ENCODE results near the gene NCR3LG1.

The NCR3LG1 gene, protein sequence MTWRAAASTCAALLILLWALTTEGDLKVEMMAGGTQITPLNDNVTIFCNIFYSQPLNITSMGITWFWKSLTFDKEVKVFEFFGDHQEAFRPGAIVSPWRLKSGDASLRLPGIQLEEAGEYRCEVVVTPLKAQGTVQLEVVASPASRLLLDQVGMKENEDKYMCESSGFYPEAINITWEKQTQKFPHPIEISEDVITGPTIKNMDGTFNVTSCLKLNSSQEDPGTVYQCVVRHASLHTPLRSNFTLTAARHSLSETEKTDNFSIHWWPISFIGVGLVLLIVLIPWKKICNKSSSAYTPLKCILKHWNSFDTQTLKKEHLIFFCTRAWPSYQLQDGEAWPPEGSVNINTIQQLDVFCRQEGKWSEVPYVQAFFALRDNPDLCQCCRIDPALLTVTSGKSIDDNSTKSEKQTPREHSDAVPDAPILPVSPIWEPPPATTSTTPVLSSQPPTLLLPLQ

DNA sequence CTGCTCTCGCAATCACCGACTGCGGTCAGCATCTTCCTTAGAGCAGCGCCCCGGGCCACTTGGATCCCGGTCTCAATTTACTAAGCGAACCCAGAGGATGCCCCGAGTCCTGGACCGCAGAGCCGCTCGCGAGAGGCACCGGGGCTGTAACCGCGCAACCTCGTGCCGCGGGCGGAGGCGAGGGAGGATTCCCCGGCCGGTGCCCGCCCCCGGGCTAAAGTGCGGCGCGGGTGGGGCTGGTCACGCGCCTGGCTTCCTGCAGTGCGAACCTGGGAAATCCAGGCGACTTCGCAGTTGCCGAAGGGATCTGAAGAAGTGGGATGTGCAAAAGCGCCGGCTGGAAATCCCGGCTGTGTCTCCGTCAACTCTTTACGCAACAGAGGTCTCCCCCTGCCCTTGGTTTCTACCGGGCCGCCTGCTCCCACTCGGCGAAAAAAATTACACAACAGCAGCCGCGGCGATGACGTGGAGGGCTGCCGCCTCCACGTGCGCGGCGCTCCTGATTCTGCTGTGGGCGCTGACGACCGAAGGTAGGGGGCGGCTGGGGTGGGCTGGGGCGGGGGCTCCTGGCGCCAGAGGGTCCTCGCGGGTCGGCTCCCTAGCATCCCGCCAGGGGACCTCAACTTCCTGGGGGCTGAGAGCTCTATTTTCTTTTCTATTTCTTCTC is at the start of gene NCR3LG1:
Gene NCR3LG1, plus strand, starts transcription at position 291 of the 667 bp plus-strand sequence. Its CDS starts 170 bp downstream, at position 461.
- TF ChIP-seq, protein P1, sequence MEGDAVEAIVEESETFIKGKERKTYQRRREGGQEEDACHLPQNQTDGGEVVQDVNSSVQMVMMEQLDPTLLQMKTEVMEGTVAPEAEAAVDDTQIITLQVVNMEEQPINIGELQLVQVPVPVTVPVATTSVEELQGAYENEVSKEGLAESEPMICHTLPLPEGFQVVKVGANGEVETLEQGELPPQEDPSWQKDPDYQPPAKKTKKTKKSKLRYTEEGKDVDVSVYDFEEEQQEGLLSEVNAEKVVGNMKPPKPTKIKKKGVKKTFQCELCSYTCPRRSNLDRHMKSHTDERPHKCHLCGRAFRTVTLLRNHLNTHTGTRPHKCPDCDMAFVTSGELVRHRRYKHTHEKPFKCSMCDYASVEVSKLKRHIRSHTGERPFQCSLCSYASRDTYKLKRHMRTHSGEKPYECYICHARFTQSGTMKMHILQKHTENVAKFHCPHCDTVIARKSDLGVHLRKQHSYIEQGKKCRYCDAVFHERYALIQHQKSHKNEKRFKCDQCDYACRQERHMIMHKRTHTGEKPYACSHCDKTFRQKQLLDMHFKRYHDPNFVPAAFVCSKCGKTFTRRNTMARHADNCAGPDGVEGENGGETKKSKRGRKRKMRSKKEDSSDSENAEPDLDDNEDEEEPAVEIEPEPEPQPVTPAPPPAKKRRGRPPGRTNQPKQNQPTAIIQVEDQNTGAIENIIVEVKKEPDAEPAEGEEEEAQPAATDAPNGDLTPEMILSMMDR (IDR thresholded peaks at IDR 0.05; ENCODE audit: insufficient read depth, missing control alignments), result no peak
- no peak for FAIRE-seq
- no peak for DNase-seq (ENCODE audit: insufficient read length, low spot score)

DNA sequence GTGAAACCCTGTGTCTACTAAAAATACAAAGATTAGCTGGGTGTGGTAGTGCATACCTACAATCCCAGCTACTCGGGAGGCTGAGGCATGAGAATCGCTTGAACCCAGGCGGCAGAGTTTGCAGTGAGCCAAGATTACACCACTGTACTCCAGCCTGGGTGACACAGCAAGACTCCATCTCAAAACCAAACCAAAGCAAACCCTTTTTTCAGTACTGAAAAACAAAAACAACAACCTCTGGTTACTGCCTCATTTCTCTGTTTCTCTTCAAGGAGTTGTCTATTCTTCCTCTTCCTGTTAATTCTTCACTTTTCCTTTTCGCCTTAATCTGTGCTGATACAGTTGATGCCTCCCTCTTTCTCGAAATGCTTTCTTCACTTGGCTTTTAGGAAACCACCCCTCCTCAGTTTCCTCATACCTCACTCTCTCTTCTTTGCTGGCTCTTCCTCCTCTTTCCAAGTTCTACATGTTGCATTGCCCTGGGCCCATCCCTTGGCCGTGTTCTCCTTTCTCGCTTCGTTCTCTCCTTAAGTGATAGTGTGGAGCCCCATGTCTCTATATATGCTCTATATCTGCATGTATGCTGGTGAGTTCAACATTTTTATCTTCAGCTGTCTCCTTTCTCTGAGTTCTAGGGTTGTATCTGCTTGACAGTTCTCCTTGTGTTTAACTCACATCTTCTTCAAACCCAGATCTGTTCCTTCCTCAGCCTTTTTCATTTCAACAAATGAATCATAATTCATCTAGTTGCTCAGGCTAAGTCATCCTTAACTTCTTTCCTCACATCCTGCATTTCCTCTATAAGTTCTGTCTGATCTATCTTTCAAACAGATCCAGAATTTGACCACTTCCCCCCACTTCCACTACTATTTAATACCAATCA is 38.0 kb upstream of the NCR3LG1 start:
- FAIRE-seq (no peak), DNase-seq (ENCODE audit: insufficient read length, low spot score) (no peak)
- TF ChIP-seq, protein P1 (IDR thresholded peaks at IDR 0.05; ENCODE audit: insufficient read depth, missing control alignments), result no peak

DNA sequence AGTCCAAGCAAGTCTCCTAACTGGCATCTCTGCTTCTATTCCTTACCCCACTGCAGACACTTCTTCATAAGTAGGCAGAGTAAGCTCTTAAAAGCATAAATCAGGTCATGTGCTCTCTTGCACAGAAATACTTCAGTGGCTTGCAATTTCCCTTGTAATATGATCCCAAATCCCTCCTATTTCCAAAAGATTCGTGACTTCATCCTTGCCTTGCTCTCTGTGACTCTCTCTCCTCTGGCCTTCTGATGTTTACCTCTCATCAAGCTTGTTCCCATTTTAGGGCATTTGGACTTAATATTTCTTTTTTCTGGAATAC is 37.4 kb upstream of the NCR3LG1 start:
- TF ChIP-seq, protein P1 (IDR thresholded peaks at IDR 0.05; ENCODE audit: insufficient read depth, missing control alignments), result no peak
- no peak for FAIRE-seq
- DNase-seq (ENCODE audit: insufficient read length, low spot score), result no peak

DNA sequence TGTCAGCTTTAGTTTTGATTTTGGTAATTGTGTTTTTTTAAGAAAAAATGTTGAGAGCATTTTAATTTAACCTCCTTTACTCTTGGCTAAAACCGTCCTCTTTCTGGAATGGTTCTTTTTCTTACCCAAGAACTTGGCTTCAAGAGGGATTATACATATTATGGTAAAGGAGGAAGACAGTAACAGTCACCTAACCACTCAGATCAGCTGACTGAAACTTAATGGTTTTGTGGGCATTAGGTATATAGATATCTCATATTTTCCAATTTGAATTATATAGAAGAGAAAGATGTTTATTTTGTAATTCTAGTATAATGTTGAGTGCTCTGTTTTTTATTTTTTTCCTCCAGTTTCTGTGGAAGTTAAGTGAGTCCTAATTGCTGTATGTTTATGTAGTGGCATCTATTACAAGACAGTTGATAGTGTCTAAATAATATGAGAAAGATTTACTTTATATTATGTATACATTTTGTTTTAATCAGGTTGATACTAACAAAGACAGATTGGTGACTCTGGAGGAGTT is 36.6 kb upstream of the NCR3LG1 start:
- no peak for DNase-seq (ENCODE audit: insufficient read length, low spot score)
- TF ChIP-seq, protein P1 (IDR thresholded peaks at IDR 0.05; ENCODE audit: insufficient read depth, missing control alignments), result no peak
- FAIRE-seq, result no peak

DNA sequence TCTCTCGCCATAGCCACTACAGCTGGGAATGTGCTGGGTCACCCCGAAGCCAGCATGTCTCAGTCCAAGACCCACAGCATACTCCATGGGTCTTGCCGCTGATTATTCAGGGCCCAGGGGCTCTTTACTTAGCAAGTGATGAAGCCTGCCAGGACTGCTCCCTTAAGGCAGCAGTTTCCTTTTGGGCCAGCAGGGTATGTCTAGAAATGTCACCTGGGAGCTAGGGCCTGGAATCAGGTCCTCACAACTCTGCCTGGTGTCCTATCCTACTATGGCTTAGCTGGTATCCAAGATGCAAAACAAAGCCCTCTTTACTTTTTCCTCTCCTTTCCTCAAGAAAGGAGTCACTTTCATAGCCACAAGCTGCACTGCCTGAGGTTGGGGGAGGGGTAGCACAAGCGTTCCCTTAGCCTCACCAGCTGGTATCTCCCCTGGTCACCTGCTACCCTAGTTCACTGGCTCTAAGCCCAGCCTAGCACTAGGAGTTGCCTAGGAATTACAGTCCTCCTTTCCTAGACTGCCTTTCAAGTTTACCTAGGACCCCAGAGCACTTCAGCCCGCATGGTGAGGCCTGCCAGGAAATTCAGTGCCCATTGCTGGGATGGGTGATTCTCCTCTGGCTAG is 22.6 kb upstream of the NCR3LG1 start:
- FAIRE-seq (no peak), DNase-seq (ENCODE audit: insufficient read length, low spot score) (no peak)
- TF ChIP-seq, protein P1 (IDR thresholded peaks at IDR 0.05; ENCODE audit: insufficient read depth, missing control alignments), result no peak

DNA sequence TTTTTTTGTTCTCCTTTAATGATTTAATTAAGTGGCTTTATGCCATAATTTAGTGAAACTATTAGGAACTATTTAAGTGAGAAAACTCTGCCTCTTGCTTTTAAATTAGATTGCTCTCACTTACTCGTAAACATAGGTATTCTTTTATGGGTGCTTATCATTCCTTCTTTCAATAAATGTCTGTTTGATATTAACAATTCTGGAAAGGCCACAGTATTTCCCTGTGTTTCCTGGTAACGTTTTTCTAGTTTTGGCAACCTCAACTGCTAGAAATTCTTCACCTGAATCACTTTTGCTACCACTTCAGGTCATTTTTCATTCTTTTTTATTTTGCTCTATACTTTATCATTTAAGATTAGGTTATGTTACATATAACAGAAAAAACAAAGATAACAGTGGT is 19.9 kb upstream of the NCR3LG1 start:
- DNase-seq (ENCODE audit: insufficient read length, low spot score), result no peak
- FAIRE-seq, result no peak
- TF ChIP-seq, protein P1 (IDR thresholded peaks at IDR 0.05; ENCODE audit: insufficient read depth, missing control alignments), result no peak

All from D721Med (cell line).